Activated naive CD4-positive, alpha-beta T cell treated with anti-CD3 and anti-CD28 coated beads, Interleukin-2, amount 10 ng/mL, durations not matched to agents 7 days and 5 days (primary cell): ENCODE measurements around the gene ANAPC13.

Source experiments
- CTCF ChIA-PET: fragments of 350-600 bp; sonication (Branson Sonifier 250); formaldehyde crosslinking; loops from one replicate; lab custom pipeline; 2021; ENCODE audit warnings: antibody characterized with exemption; lab: Charles Lee
- DNase-seq: peaks from one replicate; pipeline ENCODE4 v3.0.0-alpha.2; 2020
- H3K27ac Mint-ChIP-seq: one replicate; pipeline ENCODE4 v1.8.0; 2021; ENCODE audit warnings: mild to moderate bottlenecking, moderate library complexity, mixed read lengths
- H3K27me3 Mint-ChIP-seq: one replicate; pipeline ENCODE4 v1.8.0; 2021; ENCODE audit warnings: mild to moderate bottlenecking, mixed read lengths
- H3K36me3 Mint-ChIP-seq: one replicate; pipeline ENCODE4 v1.8.0; 2021; ENCODE audit warnings: mixed read lengths
- H3K4me1 Mint-ChIP-seq: one replicate; pipeline ENCODE4 v1.8.0; 2021; ENCODE audit warnings: mixed read lengths
- H3K4me3 Mint-ChIP-seq: one replicate; pipeline ENCODE4 v1.8.0; 2021; ENCODE audit warnings: mild to moderate bottlenecking, moderate library complexity, mixed read lengths
- H3K9me3 Mint-ChIP-seq: one replicate; pipeline ENCODE4 v1.8.0; 2021; ENCODE audit warnings: mixed read lengths

The ANAPC13 gene

GRCh38 chr3:134428401-134428800 lies 57.4 kb downstream of the ANAPC13 start:
- CTCF ChIA-PET, result interaction anchor here (1.4 kb wide), 1 partner anchor 45 kb away, joined by 4 read pairs; no protein-coding TSS in a partner anchor
- H3K4me3 Mint-ChIP-seq, result no peak overlapping the region
- H3K9me3 Mint-ChIP-seq, result no peaks in the 10 kb centered on the region
- H3K27me3 Mint-ChIP-seq, result peaks cover 30% of the 10 kb centered on the region
- H3K27ac Mint-ChIP-seq, result no peak overlapping the region
- DNase-seq, result no peak
- H3K36me3 Mint-ChIP-seq, result no peaks in the 10 kb centered on the region
- no peaks in the 10 kb centered on the region for H3K4me1 Mint-ChIP-seq
